H1 (cell line): ENCODE results near the gene ACVR1. TPM values are rescaled to one million over a fixed set of nuclear protein-coding genes. Genes with fewer than 3 reads are reported as not detected.

Experiments used
- CTCF ChIA-PET: fragments of 300-600 bp; sonication (Branson Sonifier 250); formaldehyde crosslinking; loops from one replicate; lab custom pipeline; 2021; ENCODE audit not compliant: partially characterized antibody; lab: Charles Lee
- POLR2A ChIA-PET: fragments of 300-600 bp; sonication (Branson Sonifier 250); formaldehyde crosslinking; loops from one replicate; lab custom pipeline; 2021; ENCODE audit warnings: inconsistent platforms; ENCODE audit not compliant: partially characterized antibody; lab: Charles Lee
- DNase-seq, 2 experiments: peaks; one replicate each; pipeline versions ENCODE4 v3.0.0 to v3.0.0-alpha.2; 2010 to 2022; ENCODE audit warnings: low spot score in 2 of 2, low read depth in 1 of 2, mixed read lengths in 1 of 2
- FAIRE-seq: peaks from 2 replicates; lab custom pipeline; 2011; peaks lifted over from hg19 to GRCh38; lab: Jason Lieb, UNC
- H2AFZ ChIP-seq: 2 replicates; pipeline ENCODE4 v1.8.1; 2012; ENCODE audit warnings: low read length, inconsistent platforms
- H2AK5ac ChIP-seq: 2 replicates; pipeline ENCODE4 v1.6.1; 2013; ENCODE audit warnings: low read depth, low read length
- H2BK120ac ChIP-seq: replicated peaks from 2 replicates; pipeline ENCODE3; 2013; ENCODE audit warnings: low read depth, low read length, inconsistent platforms
- H2BK12ac ChIP-seq: 2 replicates; pipeline ENCODE4 v1.6.1; 2013; ENCODE audit warnings: low read depth, low read length
- H2BK15ac ChIP-seq: 2 replicates; pipeline ENCODE4 v1.6.1; 2013; ENCODE audit warnings: low read length
- H2BK20ac ChIP-seq: 2 replicates; pipeline ENCODE4 v1.6.1; 2013; ENCODE audit warnings: low read length
- H2BK5ac ChIP-seq: 2 replicates; pipeline ENCODE4 v1.6.1; 2013; ENCODE audit warnings: low read depth, low read length
- H3K14ac ChIP-seq: 2 replicates; pipeline ENCODE4 v1.6.1; 2013; ENCODE audit warnings: inconsistent platforms; ENCODE audit not compliant: insufficient read length
- H3K18ac ChIP-seq: 2 replicates; pipeline ENCODE4 v1.6.1; 2013; ENCODE audit warnings: low read length; ENCODE audit errors: extremely low read depth
- H3K23ac ChIP-seq: 2 replicates; pipeline ENCODE4 v1.6.1; 2013; ENCODE audit warnings: inconsistent platforms; ENCODE audit not compliant: insufficient read length
- H3K23me2 ChIP-seq: 2 replicates; pipeline ENCODE4 v1.6.1; 2013; ENCODE audit warnings: low read depth, low read length
- H3K27ac ChIP-seq: 2 replicates; pipeline ENCODE4 v1.6.1; 2011; ENCODE audit warnings: low read depth, low read length, inconsistent platforms
- H3K27me3 ChIP-seq, 4 experiments: replicated peaks in 1 of 4; 1 replicate in 1 of 4; 2 replicates in 3 of 4; pipeline versions ENCODE4 v1.6.1 to v1.8.1; 2011 to 2013; ENCODE audit warnings: low read length in 3 of 4, mild to moderate bottlenecking in 3 of 4, inconsistent platforms in 2 of 4, mixed read lengths in 2 of 4, moderate library complexity in 1 of 4; ENCODE audit not compliant: control insufficient read depth in 3 of 4, insufficient read depth in 3 of 4; ENCODE audit errors: extremely low read depth in 1 of 4
- H3K36me3 ChIP-seq, 4 experiments: 2 replicates each; pipeline versions ENCODE4 v1.6.1 to v1.8.1; 2011 to 2013; ENCODE audit warnings: mild to moderate bottlenecking in 4 of 4, low read length in 3 of 4, moderate library complexity in 2 of 4, control low read depth in 1 of 4, inconsistent platforms in 1 of 4; ENCODE audit not compliant: insufficient read depth in 4 of 4, control insufficient read depth in 2 of 4
- H3K4ac ChIP-seq: replicated peaks from 2 replicates; pipeline ENCODE3; 2013; ENCODE audit warnings: low read length, low read depth, mixed read lengths, inconsistent platforms; ENCODE audit not compliant: insufficient read length
- H3K4me1 ChIP-seq, 4 experiments: replicated peaks in 1 of 4; 1 replicate in 1 of 4; 2 replicates in 3 of 4; pipeline versions ENCODE4 v1.6.1 to v1.8.1; 2011 to 2013; ENCODE audit warnings: low read length in 3 of 4, inconsistent platforms in 2 of 4, mixed read lengths in 1 of 4; ENCODE audit not compliant: insufficient read depth in 4 of 4, control insufficient read depth in 3 of 4
- H3K4me2 ChIP-seq, 2 experiments: 2 replicates each; pipeline versions ENCODE4 v1.6.1 to v1.8.1; 2011 to 2013; ENCODE audit warnings: low read depth in 2 of 2, low read length in 2 of 2, control low read depth in 1 of 2, inconsistent platforms in 1 of 2, mild to moderate bottlenecking in 1 of 2; ENCODE audit not compliant: insufficient read depth in 1 of 2
- H3K4me3 ChIP-seq, 4 experiments: fragments of 200-600, 300-600 bp in 1 of 4; sonication (generic), shearing (Covaris generic), sonication (Bioruptor Twin) in 1 of 4; 2 replicates each; pipeline versions ENCODE4 v1.5.1 to v1.8.1; 2011 to 2016; ENCODE audit warnings: low read length in 4 of 4, low read depth in 3 of 4, control low read depth in 2 of 4, inconsistent platforms in 2 of 4, mild to moderate bottlenecking in 2 of 4, mixed read lengths in 1 of 4, moderate library complexity in 1 of 4; ENCODE audit not compliant: insufficient read depth in 2 of 4; ENCODE audit errors: extremely low read depth in 1 of 4
- H3K56ac ChIP-seq: replicated peaks from 2 replicates; pipeline ENCODE3; 2013; ENCODE audit warnings: low read depth, mild to moderate bottlenecking, mixed read lengths, low read length, inconsistent platforms; ENCODE audit not compliant: insufficient read length
- H3K79me1 ChIP-seq: 2 replicates; pipeline ENCODE4 v1.6.1; 2013; ENCODE audit warnings: low read depth, low read length, control low read depth
- H3K79me2 ChIP-seq, 2 experiments: 2 replicates each; pipeline versions ENCODE4 v1.6.1 to v1.8.1; 2012 to 2013; ENCODE audit warnings: low read length in 2 of 2, mild to moderate bottlenecking in 2 of 2, inconsistent platforms in 1 of 2; ENCODE audit not compliant: insufficient read depth in 2 of 2, control insufficient read depth in 1 of 2
- H3K9ac ChIP-seq, 4 experiments: replicated peaks in 1 of 4; 1 replicate in 1 of 4; 2 replicates in 3 of 4; pipeline versions ENCODE4 v1.6.1 to v1.8.1; 2011 to 2013; ENCODE audit warnings: low read depth in 3 of 4, low read length in 3 of 4, control low read depth in 2 of 4, mild to moderate bottlenecking in 2 of 4, moderate library complexity in 2 of 4, inconsistent platforms in 1 of 4; ENCODE audit errors: extremely low read depth in 1 of 4
- H3K9me3 ChIP-seq, 2 experiments: 2 replicates each; pipeline versions ENCODE4 v1.6.1 to v1.8.1; 2012 to 2013; ENCODE audit warnings: mild to moderate bottlenecking in 2 of 2, moderate library complexity in 2 of 2, control low read depth in 1 of 2, inconsistent platforms in 1 of 2, low read depth in 1 of 2, low read length in 1 of 2, mixed read lengths in 1 of 2; ENCODE audit not compliant: insufficient read depth in 2 of 2
- H4K20me1 ChIP-seq, 2 experiments: replicated peaks in 1 of 2; 2 replicates each; pipeline versions ENCODE3 to v1.8.1; 2011 to 2013; ENCODE audit warnings: inconsistent platforms in 2 of 2, low read length in 2 of 2, mild to moderate bottlenecking in 1 of 2; ENCODE audit not compliant: insufficient read depth in 2 of 2, control insufficient read depth in 1 of 2
- H4K5ac ChIP-seq: 2 replicates; pipeline ENCODE4 v1.6.1; 2013; ENCODE audit warnings: low read length, low read depth, mixed read lengths, inconsistent platforms; ENCODE audit not compliant: insufficient read length
- H4K8ac ChIP-seq: 2 replicates; pipeline ENCODE4 v1.8.0; 2013; ENCODE audit warnings: mild to moderate bottlenecking, moderate library complexity, low read length, inconsistent platforms; ENCODE audit not compliant: insufficient read depth; ENCODE audit errors: extremely low read depth
- H4K91ac ChIP-seq: replicated peaks from 2 replicates; pipeline ENCODE3; 2013; ENCODE audit warnings: low read length, mixed read lengths, inconsistent platforms; ENCODE audit not compliant: insufficient read length
- ASH2L ChIP-seq: fragments of 200-600, 300-600 bp; sonication (generic); IDR thresholded peaks from one replicate; pipeline ENCODE4 v1.7.1; 2017; ENCODE audit warnings: low read length
- JUND ChIP-seq: IDR thresholded peaks from 2 replicates; pipeline ENCODE4 v1.6.1; 2011; ENCODE audit warnings: mild to moderate bottlenecking, improper control_type of control experiment, low read length
- KDM4A ChIP-seq: IDR thresholded peaks from one replicate; pipeline ENCODE4 v1.7.1; 2012; ENCODE audit warnings: low read depth, mild to moderate bottlenecking, moderate library complexity, low read length, inconsistent platforms; ENCODE audit not compliant: severe bottlenecking
- NRF1 ChIP-seq: IDR thresholded peaks from 2 replicates; pipeline ENCODE4 v1.6.1; 2011; ENCODE audit warnings: mild to moderate bottlenecking, low read depth, low read length, improper control_type of control experiment
- PHF8 ChIP-seq: fragments of 200-600 bp; sonication (generic); conservative IDR thresholded peaks from 2 replicates; pipeline ENCODE4 v1.7.1; 2012; ENCODE audit warnings: low read depth, mild to moderate bottlenecking, inconsistent platforms, low read length, moderate library complexity
- SUZ12 ChIP-seq: fragments of 200-600 bp; sonication (generic); IDR thresholded peaks from 2 replicates; pipeline ENCODE4 v1.6.1; 2012; ENCODE audit warnings: mild to moderate bottlenecking, inconsistent platforms, low read length, moderate library complexity, mixed read lengths
- TAF1 ChIP-seq: IDR thresholded peaks from 2 replicates; pipeline ENCODE4 v1.6.1; 2011; ENCODE audit warnings: mild to moderate bottlenecking, low read depth, low read length
- TBP ChIP-seq: IDR thresholded peaks from 2 replicates; pipeline ENCODE4 v1.6.1; 2011; ENCODE audit warnings: low read depth, low read length, improper control_type of control experiment
- WGBS, 2 experiments: shearing (Covaris generic) in 1 of 2; methylation state at CpG; one replicate each; pipeline versions ENCODE4 v1.1.6 to v1.1.7; 2013 to 2015; ENCODE audit warnings: low lambda C conversion rate in 2 of 2, mixed read lengths in 2 of 2, inconsistent platforms in 1 of 2, low coverage in 1 of 2, missing lambda C conversion rate in 1 of 2; ENCODE audit not compliant: insufficient replicate concordance in 2 of 2, insufficient coverage in 1 of 2, insufficient read length in 1 of 2; ENCODE audit errors: extremely low coverage in 1 of 2, missing lambda C conversion rate in 1 of 2; 5-methylcytosine and 5-hydroxymethylcytosine counted together
- polyA plus RNA-seq, 7 experiments: library from polyadenylated mRNA; depleted of rRNA in 3 of 7; stranded (reverse) in 5 of 7; unstranded in 2 of 7; fragments of >200 nt in 5 of 7; fragments of 200-250 nt in 2 of 7; gene quantifications; 1 replicate in 5 of 7; 2 replicates in 1 of 7; 4 replicates in 1 of 7; pipeline versions ENCODE4 v1.2.1 to v1.2.3, GENCODE V29; 2011 to 2013; ENCODE audit warnings: missing spikeins in 2 of 7, mixed read lengths in 2 of 7
- total RNA-seq: library from RNA; stranded (reverse); fragmentation: NEBNext Ultra II Directional; extraction: Animal tissue kit (Norgen Biotek cat#: 25700); gene quantifications from 2 replicates; pipeline ENCODE4 v1.2.1, GENCODE V29; 2021

ACVR1 gene
- total and polyA plus RNA-seq, 2 of the 8 experiments (the other 6 are each of a cell fraction or from before 2014, with no cell fraction given): 8.5 to 17.7 TPM

DNA sequence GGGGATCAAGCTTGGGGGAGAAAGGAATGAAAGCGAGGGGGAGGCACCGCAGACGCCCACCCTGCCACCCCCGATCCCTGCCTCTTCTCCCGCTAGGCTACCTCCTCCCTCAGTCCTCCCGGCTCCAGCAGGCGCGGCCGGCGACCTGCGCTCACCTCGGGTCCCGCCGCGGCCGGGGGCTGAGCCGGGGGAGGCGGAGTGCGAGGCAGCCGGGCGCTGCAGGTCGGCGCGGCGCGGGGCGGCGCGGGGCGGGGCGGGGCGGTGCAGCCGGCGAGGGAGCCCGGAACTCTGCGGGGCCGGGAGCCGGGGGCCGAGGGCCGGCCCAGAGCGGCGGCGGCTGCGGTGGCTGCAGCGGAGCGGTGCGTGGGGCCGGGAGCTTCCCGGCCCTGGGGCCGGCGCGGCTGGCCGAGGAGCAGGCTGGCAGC lies 477 bp downstream of the ACVR1 start:
- no peak overlapping the region for H2AK5ac ChIP-seq
- H3K4me1 ChIP-seq: peaks cover 0 to 8% (median 3%) of the 10 kb centered on the region in 4 experiments; a peak in 4 of 7 replicates
- H3K27ac ChIP-seq: no peak overlapping the region
- H4K20me1 ChIP-seq: peaks cover 2 to 4% of the 10 kb centered on the region in 2 experiments
- H3K56ac ChIP-seq: no peak overlapping the region
- H4K8ac ChIP-seq: peak overlapping the region; percentile 30; the same call in 1 of the 2 replicates
- no peak overlapping the region for H4K5ac ChIP-seq
- peaks cover 6 to 41% of the 10 kb centered on the region in 2 experiments; a peak in 3 of 4 replicates for H3K79me2 ChIP-seq
- ChIA-PET POLR2A (interaction anchor here (0.9 to 1.4 kb wide), 4 partner anchors 9 to 57 kb away, joined by 3 to 8 read pairs (median 4); no protein-coding TSS in a partner anchor), CTCF (interaction anchor here (0.6 to 1.5 kb wide), 5 partner anchors 22 to 256 kb away, joined by 3 to 4 read pairs (median 3); no protein-coding TSS in a partner anchor)
- no peak overlapping the region for H4K91ac ChIP-seq
- no peak overlapping the region for H2AFZ ChIP-seq
- TF ChIP-seq TAF1: no peak
- no peak for TF ChIP-seq TBP
- TF ChIP-seq PHF8: 0 out of 2 replicates have a peak, but pooled peaks have one; percentile 10
- peak; percentile 63 for TF ChIP-seq KDM4A
- TF ChIP-seq JUND: no peak
- 0 out of 2 replicates have a peak, but pooled peaks have one; percentile 2 for TF ChIP-seq SUZ12
- peak; percentile 31 for TF ChIP-seq ASH2L
- no peak for TF ChIP-seq NRF1
- no peak overlapping the region; the same call in 1 of the 2 replicates for H3K18ac ChIP-seq
- no peak overlapping the region for H3K23ac ChIP-seq
- no peak overlapping the region for H3K4ac ChIP-seq
- peak overlapping the region; percentile 53 to 78 (median 72) for H3K4me3 ChIP-seq
- peak overlapping the region; percentile 44; the same call in 1 of the 2 replicates for H2BK12ac ChIP-seq
- no peak overlapping the region for H2BK120ac ChIP-seq
- no peak overlapping the region for H2BK20ac ChIP-seq
- FAIRE-seq (no peak), DNase-seq (no peak)
- H2BK15ac ChIP-seq: no peak overlapping the region
- H3K9ac ChIP-seq: peak overlapping the region in 3 of 4 experiments; percentile 55 to 93 (median 64); a peak in 5 of 7 replicates
- H3K36me3 ChIP-seq: no peaks in the 10 kb centered on the region
- H3K14ac ChIP-seq: no peak overlapping the region
- peak overlapping the region; percentile 91 to 98 for H3K4me2 ChIP-seq
- WGBS, 2 experiments: 3% methylated on average over 11 of the region's 53 CpGs; no CpG with 5 or more reads in 1 of the 2 experiments
- no peaks in the 10 kb centered on the region for H3K9me3 ChIP-seq
- peaks cover 6% of the 10 kb centered on the region; the same call in 1 of the 2 replicates for H3K23me2 ChIP-seq
- H3K27me3 ChIP-seq: peaks cover 0 to 4% (median 0%) of the 10 kb centered on the region in 4 experiments; a peak in 1 of 7 replicates
- no peak overlapping the region for H2BK5ac ChIP-seq
- H3K79me1 ChIP-seq: peaks cover 4% of the 10 kb centered on the region; the same call in 1 of the 2 replicates
